Measurements from ENCODE around the gene NOTCH1.
"Not testable (repeated sequence)": the region's sequence is repeated elsewhere in the genome, so short reads cannot be mapped to it uniquely, and the experiment has no call there.

The NOTCH1 gene

GRCh38 chr9:136576269-136576626 is 30.4 kb upstream of the NOTCH1 start:
- H3K27me3 ChIP-seq (ENCODE audit: insufficient read depth, low read length), result no peaks in the 10 kb centered on the region
- no peaks in the 10 kb centered on the region for H3K36me3 ChIP-seq (ENCODE audit: insufficient read depth, low read length)
- WGBS, result 93% methylated on average over 8 of the region's 8 CpGs
- H3K4me3 ChIP-seq (ENCODE audit: low read length), result no peak overlapping the region
- H3K9me3 ChIP-seq (ENCODE audit: insufficient read depth, low read depth, low read length), result no peaks in the 10 kb centered on the region
- no peak overlapping the region for H3K27ac ChIP-seq (ENCODE audit: low read depth, low read length)
- no peak overlapping the region for H3K9ac ChIP-seq (ENCODE audit: low read depth, low read length)
- peaks cover 16% of the 10 kb centered on the region for H3K4me1 ChIP-seq (ENCODE audit: insufficient read depth, low read length)

GRCh38 chr9:136575626-136576268 is 29.9 kb upstream of the NOTCH1 start:
- WGBS, result 86% methylated on average over 21 of the region's 21 CpGs
- Histone ChIP-seq H3K9me3 (ENCODE audit: insufficient read depth, low read depth, low read length) (no peaks in the 10 kb centered on the region), H3K4me1 (ENCODE audit: insufficient read depth, low read length) (peaks cover 19% of the 10 kb centered on the region), H3K4me3 (ENCODE audit: low read length) (no peak overlapping the region), H3K27me3 (ENCODE audit: insufficient read depth, low read length) (no peaks in the 10 kb centered on the region), H3K9ac (ENCODE audit: low read depth, low read length) (no peak overlapping the region), H3K27ac (ENCODE audit: low read depth, low read length) (0 out of 2 replicates have a peak overlapping the region, but pooled peaks have one; percentile 17), H3K36me3 (ENCODE audit: insufficient read depth, low read length) (no peaks in the 10 kb centered on the region)

GRCh38 chr9:136574606-136575005 is 28.8 kb upstream of the NOTCH1 start:
- not testable (repeated sequence) for H3K27ac ChIP-seq (ENCODE audit: low read depth, low read length); H3K9me3 ChIP-seq (ENCODE audit: insufficient read depth, low read depth, low read length); H3K27me3 ChIP-seq (ENCODE audit: insufficient read depth, low read length); H3K4me3 ChIP-seq (ENCODE audit: low read length); H3K36me3 ChIP-seq (ENCODE audit: insufficient read depth, low read length); H3K9ac ChIP-seq (ENCODE audit: low read depth, low read length)
- WGBS, result 96% methylated on average over 16 of the region's 16 CpGs
- H3K4me1 ChIP-seq (ENCODE audit: insufficient read depth, low read length), result peaks cover 19% of the 10 kb centered on the region

- Histone ChIP-seq H3K4me1 (ENCODE audit: insufficient read depth, low read length) (peaks cover 19% of the 10 kb centered on the region), H3K27ac (ENCODE audit: low read depth, low read length) (peak overlapping the region; percentile 91), H3K4me3 (ENCODE audit: low read length) (no peak overlapping the region), H3K27me3 (ENCODE audit: insufficient read depth, low read length) (no peaks in the 10 kb centered on the region), H3K36me3 (ENCODE audit: insufficient read depth, low read length) (no peaks in the 10 kb centered on the region), H3K9me3 (ENCODE audit: insufficient read depth, low read depth, low read length) (no peaks in the 10 kb centered on the region), H3K9ac (ENCODE audit: low read depth, low read length) (peak overlapping the region; percentile 63)
- WGBS, result 41% methylated on average over 34 of the region's 34 CpGs
These were observed 27.2 kb upstream of the NOTCH1 start for GRCh38 chr9:136572828-136573625.

- Histone ChIP-seq H3K9me3 (ENCODE audit: insufficient read depth, low read depth, low read length) (no peaks in the 10 kb centered on the region), H3K9ac (ENCODE audit: low read depth, low read length) (peak overlapping the region; percentile 63), H3K4me1 (ENCODE audit: insufficient read depth, low read length) (peaks cover 24% of the 10 kb centered on the region), H3K4me3 (ENCODE audit: low read length) (peak overlapping the region; percentile 7; the same call in 1 of the 2 replicates), H3K27ac (ENCODE audit: low read depth, low read length) (peak overlapping the region; percentile 91), H3K36me3 (ENCODE audit: insufficient read depth, low read length) (no peaks in the 10 kb centered on the region), H3K27me3 (ENCODE audit: insufficient read depth, low read length) (no peaks in the 10 kb centered on the region)
- WGBS, result 5% methylated on average over 17 of the region's 17 CpGs
These were observed 26.4 kb upstream of the NOTCH1 start for GRCh38 chr9:136572003-136572827.

- peaks cover 24% of the 10 kb centered on the region for H3K4me1 ChIP-seq (ENCODE audit: insufficient read depth, low read length)
These were observed 25.7 kb upstream of the NOTCH1 start for GRCh38 chr9:136571531-136571930.

GRCh38 chr9:136570916-136571315 is 25.1 kb upstream of the NOTCH1 start:
- H3K4me1 ChIP-seq (ENCODE audit: insufficient read depth, low read length), result peaks cover 24% of the 10 kb centered on the region
- H3K27ac ChIP-seq (ENCODE audit: low read depth, low read length), result peak overlapping the region; percentile 54; the same call in 1 of the 2 replicates
- H3K27me3 ChIP-seq (ENCODE audit: insufficient read depth, low read length), result no peaks in the 10 kb centered on the region
- WGBS, result 78% methylated on average over 19 of the region's 19 CpGs
- no peak overlapping the region for H3K9ac ChIP-seq (ENCODE audit: low read depth, low read length)
- no peak overlapping the region for H3K4me3 ChIP-seq (ENCODE audit: low read length)
- H3K9me3 ChIP-seq (ENCODE audit: insufficient read depth, low read depth, low read length), result no peaks in the 10 kb centered on the region
- no peaks in the 10 kb centered on the region for H3K36me3 ChIP-seq (ENCODE audit: insufficient read depth, low read length)

More at GRCh38 chr9:136571531-136571930, 25.7 kb upstream of the NOTCH1 start:
- 53% methylated on average over 14 of the region's 14 CpGs for WGBS
- H3K9ac ChIP-seq (ENCODE audit: low read depth, low read length), result no peak overlapping the region
- no peaks in the 10 kb centered on the region for H3K9me3 ChIP-seq (ENCODE audit: insufficient read depth, low read depth, low read length)
- H3K27ac ChIP-seq (ENCODE audit: low read depth, low read length), result peak overlapping the region; percentile 54
- no peaks in the 10 kb centered on the region for H3K36me3 ChIP-seq (ENCODE audit: insufficient read depth, low read length)
- H3K27me3 ChIP-seq (ENCODE audit: insufficient read depth, low read length), result no peaks in the 10 kb centered on the region
- no peak overlapping the region for H3K4me3 ChIP-seq (ENCODE audit: low read length)

- WGBS, result 85% methylated on average over 18 of the region's 18 CpGs
- Histone ChIP-seq H3K9me3 (ENCODE audit: insufficient read depth, low read depth, low read length) (no peaks in the 10 kb centered on the region), H3K9ac (ENCODE audit: low read depth, low read length) (no peak overlapping the region), H3K36me3 (ENCODE audit: insufficient read depth, low read length) (no peaks in the 10 kb centered on the region), H3K4me3 (ENCODE audit: low read length) (no peak overlapping the region), H3K27me3 (ENCODE audit: insufficient read depth, low read length) (no peaks in the 10 kb centered on the region), H3K4me1 (ENCODE audit: insufficient read depth, low read length) (peaks cover 25% of the 10 kb centered on the region), H3K27ac (ENCODE audit: low read depth, low read length) (no peak overlapping the region)
These were observed 24.5 kb upstream of the NOTCH1 start for GRCh38 chr9:136570191-136570845.

GRCh38 chr9:136569526-136570148 is 23.8 kb upstream of the NOTCH1 start:
- Histone ChIP-seq H3K36me3 (ENCODE audit: insufficient read depth, low read length) (no peaks in the 10 kb centered on the region), H3K27me3 (ENCODE audit: insufficient read depth, low read length) (no peaks in the 10 kb centered on the region), H3K4me3 (ENCODE audit: low read length) (no peak overlapping the region), H3K9ac (ENCODE audit: low read depth, low read length) (no peak overlapping the region), H3K9me3 (ENCODE audit: insufficient read depth, low read depth, low read length) (no peaks in the 10 kb centered on the region), H3K4me1 (ENCODE audit: insufficient read depth, low read length) (peaks cover 26% of the 10 kb centered on the region), H3K27ac (ENCODE audit: low read depth, low read length) (no peak overlapping the region)
- 91% methylated on average over 10 of the region's 10 CpGs for WGBS

GRCh38 chr9:136568288-136569081 is 22.6 kb upstream of the NOTCH1 start:
- no peaks in the 10 kb centered on the region for H3K27me3 ChIP-seq (ENCODE audit: insufficient read depth, low read length)
- H3K4me1 ChIP-seq (ENCODE audit: insufficient read depth, low read length), result peaks cover 29% of the 10 kb centered on the region
- no peak overlapping the region for H3K9ac ChIP-seq (ENCODE audit: low read depth, low read length)
- no peaks in the 10 kb centered on the region for H3K9me3 ChIP-seq (ENCODE audit: insufficient read depth, low read depth, low read length)
- H3K27ac ChIP-seq (ENCODE audit: low read depth, low read length), result no peak overlapping the region
- 57% methylated on average over 24 of the region's 24 CpGs for WGBS
- no peak overlapping the region for H3K4me3 ChIP-seq (ENCODE audit: low read length)
- H3K36me3 ChIP-seq (ENCODE audit: insufficient read depth, low read length), result no peaks in the 10 kb centered on the region
